Measurements from ENCODE around the gene FOXK1. TPM values are rescaled to one million over a fixed set of nuclear protein-coding genes. Genes with fewer than 3 reads are reported as not detected.
"Not testable (repeated sequence)": the region's sequence is repeated elsewhere in the genome, so short reads cannot be mapped to it uniquely, and the experiment has no call there.

Gene FOXK1
- total RNA-seq, 2 experiments from 2014 or later, result 32.7 to 33.2 TPM

DNA sequence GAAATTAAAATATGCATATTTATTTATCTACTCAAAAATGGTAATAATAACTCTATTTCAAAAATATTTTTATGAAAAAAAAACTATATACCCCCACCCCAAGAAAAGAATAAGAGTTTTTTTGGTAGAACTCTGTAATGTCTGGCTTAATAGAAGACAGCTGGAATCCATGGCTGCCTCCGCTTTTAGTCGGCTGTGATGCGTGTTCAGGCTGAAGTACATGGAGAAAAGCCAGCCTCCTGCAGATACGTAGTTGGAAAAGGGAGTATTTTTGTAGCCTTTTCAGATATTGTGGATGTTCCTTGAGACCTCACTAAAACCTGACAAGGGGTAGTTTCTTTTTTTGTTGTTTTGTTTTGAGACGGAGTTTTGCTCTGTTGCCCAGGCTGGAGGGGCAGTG lies 10.0 kb downstream of the FOXK1 start:
- Mint-ChIP-seq H3K27me3 (no peaks in the 10 kb centered on the region), H3K36me3 (ENCODE audit: low read depth) (no peaks in the 10 kb centered on the region), H3K27ac (no peak overlapping the region), H3K4me3 (no peak overlapping the region), H3K4me1 (peaks cover 11% of the 10 kb centered on the region), H3K9me3 (no peaks in the 10 kb centered on the region)
- DNase-seq, result no peak
- POLR2A ChIA-PET, result interaction anchor here (0.8 to 1.7 kb wide), 2 partner anchors 10 to 50 kb away, joined by 3 to 7 read pairs; no protein-coding TSS in a partner anchor
- CTCF ChIA-PET, result interaction anchor here (1.2 kb wide), 1 partner anchor 50 kb away, joined by 3 read pairs; no protein-coding TSS in a partner anchor

- CTCF ChIA-PET; H3K27me3 Mint-ChIP-seq; H3K27ac Mint-ChIP-seq; H3K4me3 Mint-ChIP-seq; DNase-seq; H3K9me3 Mint-ChIP-seq; H3K36me3 Mint-ChIP-seq (ENCODE audit: low read depth): not testable (repeated sequence)
- POLR2A ChIA-PET, result interaction anchor here (1.7 kb wide), 1 partner anchor 50 kb away, joined by 7 read pairs; no protein-coding TSS in a partner anchor
- peaks cover 11% of the 10 kb centered on the region for H3K4me1 Mint-ChIP-seq
Measured at GRCh38 chr7:4692622-4693021, 10.5 kb downstream of the FOXK1 start.

DNA sequence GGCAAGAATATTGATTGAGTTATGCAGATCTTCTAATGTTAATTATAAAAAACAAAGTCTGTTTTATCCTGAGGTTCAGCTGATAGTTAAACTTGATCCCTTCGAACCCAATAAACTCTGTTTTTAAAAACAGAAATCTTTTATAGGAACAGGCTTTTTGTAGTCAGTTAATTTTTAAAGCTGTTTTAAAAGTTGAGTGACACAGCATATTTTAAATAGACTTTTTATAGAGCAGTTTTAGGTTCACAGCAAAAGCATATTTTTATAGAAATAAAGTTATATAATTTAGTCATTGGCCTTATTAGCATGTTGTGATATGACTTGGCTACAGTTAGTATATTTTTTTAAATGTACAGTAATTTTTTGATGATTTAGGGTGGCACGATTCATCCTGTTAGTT lies 11.1 kb downstream of the FOXK1 start:
- H3K27ac Mint-ChIP-seq, result no peak overlapping the region
- CTCF ChIA-PET, result no interaction called here
- no peaks in the 10 kb centered on the region for H3K36me3 Mint-ChIP-seq (ENCODE audit: low read depth)
- no peaks in the 10 kb centered on the region for H3K9me3 Mint-ChIP-seq
- H3K27me3 Mint-ChIP-seq, result no peaks in the 10 kb centered on the region
- POLR2A ChIA-PET, result no interaction called here
- H3K4me3 Mint-ChIP-seq, result no peak overlapping the region
- peaks cover 9% of the 10 kb centered on the region for H3K4me1 Mint-ChIP-seq
- DNase-seq, result no peak

DNA sequence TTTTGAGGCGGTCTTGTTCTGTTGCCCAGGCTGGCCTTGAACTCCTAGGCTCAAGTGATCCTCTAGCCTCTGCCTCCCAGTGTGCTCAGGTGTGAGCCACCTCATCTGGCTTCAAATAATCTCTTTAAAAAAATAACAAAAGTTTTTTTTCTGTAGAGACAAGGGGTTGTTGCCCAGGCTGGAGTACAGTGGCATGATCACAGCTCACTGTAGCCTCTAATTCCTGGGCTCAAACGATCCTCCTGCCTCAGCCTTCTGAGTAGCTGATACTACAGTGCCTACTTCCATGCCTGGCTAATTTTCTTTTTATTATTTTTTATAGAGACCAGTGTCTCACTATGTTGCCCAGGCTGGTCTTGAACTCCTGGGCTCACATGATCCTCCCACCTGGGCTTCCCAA lies 11.7 kb downstream of the FOXK1 start:
- DNase-seq, result no peak
- CTCF ChIA-PET, result no interaction called here
- H3K4me3 Mint-ChIP-seq, result no peak overlapping the region
- peaks cover 9% of the 10 kb centered on the region for H3K4me1 Mint-ChIP-seq
- H3K27ac Mint-ChIP-seq, result no peak overlapping the region
- POLR2A ChIA-PET, result no interaction called here
- no peaks in the 10 kb centered on the region for H3K36me3 Mint-ChIP-seq (ENCODE audit: low read depth)
- no peaks in the 10 kb centered on the region for H3K27me3 Mint-ChIP-seq
- no peaks in the 10 kb centered on the region for H3K9me3 Mint-ChIP-seq

- ChIA-PET CTCF (no interaction called here), POLR2A (interaction anchor here (1.0 kb wide), 1 partner anchor 53 kb away, joined by 3 read pairs; no protein-coding TSS in a partner anchor)
- Mint-ChIP-seq H3K36me3 (ENCODE audit: low read depth) (no peaks in the 10 kb centered on the region), H3K4me3 (no peak overlapping the region), H3K27me3 (no peaks in the 10 kb centered on the region), H3K9me3 (no peaks in the 10 kb centered on the region), H3K4me1 (peaks cover 9% of the 10 kb centered on the region), H3K27ac (no peak overlapping the region)
- DNase-seq, result no peak
Measured at GRCh38 chr7:4694305-4694704, 12.2 kb downstream of the FOXK1 start.

GRCh38 chr7:4698707-4699275 lies 16.7 kb downstream of the FOXK1 start:
- Mint-ChIP-seq H3K36me3 (ENCODE audit: low read depth) (no peaks in the 10 kb centered on the region), H3K9me3 (no peaks in the 10 kb centered on the region), H3K27me3 (no peaks in the 10 kb centered on the region), H3K27ac (no peak overlapping the region), H3K4me1 (peaks cover 5% of the 10 kb centered on the region), H3K4me3 (no peak overlapping the region)
- ChIA-PET POLR2A (no interaction called here), CTCF (no interaction called here)
- DNase-seq, result no peak

GRCh38 chr7:4699841-4700240 lies 17.7 kb downstream of the FOXK1 start:
- H3K27ac Mint-ChIP-seq, result no peak overlapping the region
- POLR2A ChIA-PET, result no interaction called here

DNA sequence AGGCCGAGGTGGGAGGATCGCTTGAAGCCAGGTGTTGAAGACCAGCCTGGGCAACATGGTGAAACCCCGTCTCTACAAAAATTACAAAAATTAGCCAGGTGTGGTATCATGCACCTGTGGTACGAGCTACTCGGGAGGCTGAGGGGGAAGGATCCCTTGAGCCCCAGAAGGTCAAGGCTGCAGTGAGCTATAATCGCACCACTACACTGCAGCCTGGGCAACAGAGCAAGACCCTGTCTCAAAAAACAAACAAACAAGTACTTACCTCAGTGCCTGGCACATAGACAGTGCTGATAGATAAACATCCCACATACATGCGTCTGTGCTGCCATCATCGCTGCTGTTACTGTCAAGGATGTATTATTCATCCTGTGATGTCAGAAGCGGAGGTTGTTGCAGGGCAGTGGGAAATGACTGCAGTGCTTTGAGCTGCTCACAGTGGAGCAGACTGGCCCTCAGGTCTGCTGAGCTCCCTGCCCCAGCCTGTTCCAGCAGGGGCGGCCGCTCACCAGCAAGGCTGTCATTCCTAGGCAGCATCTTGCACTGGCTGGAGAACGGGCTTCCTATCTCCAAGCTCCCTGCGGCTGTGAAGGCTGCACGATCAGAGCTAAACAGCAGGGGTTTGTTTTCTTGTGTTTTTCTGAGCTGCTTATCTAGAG lies 18.6 kb downstream of the FOXK1 start:
- no peak overlapping the region for H3K27ac Mint-ChIP-seq
- peaks cover 5% of the 10 kb centered on the region for H3K4me1 Mint-ChIP-seq
- no peaks in the 10 kb centered on the region for H3K36me3 Mint-ChIP-seq (ENCODE audit: low read depth)
- no peaks in the 10 kb centered on the region for H3K9me3 Mint-ChIP-seq
- POLR2A ChIA-PET, result interaction anchor here (0.9 kb wide), 1 partner anchor 10 kb away, joined by 3 read pairs; no protein-coding TSS in a partner anchor
- H3K4me3 Mint-ChIP-seq, result no peak overlapping the region
- CTCF ChIA-PET, result no interaction called here
- DNase-seq, result no peak
- no peaks in the 10 kb centered on the region for H3K27me3 Mint-ChIP-seq

More at GRCh38 chr7:4699841-4700240, 17.7 kb downstream of the FOXK1 start:
- H3K9me3 Mint-ChIP-seq, result no peaks in the 10 kb centered on the region
- no peak for DNase-seq
- no peaks in the 10 kb centered on the region for H3K36me3 Mint-ChIP-seq (ENCODE audit: low read depth)
- H3K4me3 Mint-ChIP-seq, result no peak overlapping the region
- CTCF ChIA-PET, result no interaction called here
- H3K27me3 Mint-ChIP-seq, result no peaks in the 10 kb centered on the region
- H3K4me1 Mint-ChIP-seq, result peaks cover 5% of the 10 kb centered on the region

DNA sequence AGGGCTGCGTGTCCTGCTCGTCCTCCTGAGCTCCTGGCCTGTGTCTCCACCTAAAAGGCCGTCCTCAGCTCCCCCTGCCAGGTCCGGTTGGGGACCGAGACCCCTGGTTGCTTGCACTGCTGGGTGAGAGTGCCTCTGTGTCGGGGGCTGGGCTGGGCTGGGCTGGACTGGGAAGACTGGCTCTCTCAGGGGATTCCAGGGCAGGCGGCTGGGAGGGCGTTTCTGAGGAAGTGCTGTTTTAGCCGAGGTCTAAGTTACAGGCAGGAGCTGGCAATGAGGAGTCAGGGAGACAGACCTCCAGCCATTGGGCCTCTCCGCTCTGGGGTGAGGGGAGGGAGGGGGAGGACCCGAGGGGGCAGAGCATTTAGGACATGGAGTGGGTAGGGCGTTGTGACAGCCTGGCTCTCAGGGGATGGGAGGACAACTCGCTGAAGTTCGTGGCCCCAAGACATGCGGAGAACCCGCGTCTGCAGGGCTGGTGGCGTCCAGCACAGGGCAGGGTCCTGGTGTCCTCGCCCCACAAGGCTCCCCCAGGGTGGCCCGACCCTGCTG lies 20.9 kb downstream of the FOXK1 start:
- peaks cover 5% of the 10 kb centered on the region for H3K4me1 Mint-ChIP-seq
- H3K9me3 Mint-ChIP-seq, result no peaks in the 10 kb centered on the region
- POLR2A ChIA-PET, result no interaction called here
- H3K27ac Mint-ChIP-seq, result no peak overlapping the region
- no peaks in the 10 kb centered on the region for H3K27me3 Mint-ChIP-seq
- CTCF ChIA-PET, result no interaction called here
- H3K4me3 Mint-ChIP-seq, result no peak overlapping the region
- no peaks in the 10 kb centered on the region for H3K36me3 Mint-ChIP-seq (ENCODE audit: low read depth)
- no peak for DNase-seq

DNA sequence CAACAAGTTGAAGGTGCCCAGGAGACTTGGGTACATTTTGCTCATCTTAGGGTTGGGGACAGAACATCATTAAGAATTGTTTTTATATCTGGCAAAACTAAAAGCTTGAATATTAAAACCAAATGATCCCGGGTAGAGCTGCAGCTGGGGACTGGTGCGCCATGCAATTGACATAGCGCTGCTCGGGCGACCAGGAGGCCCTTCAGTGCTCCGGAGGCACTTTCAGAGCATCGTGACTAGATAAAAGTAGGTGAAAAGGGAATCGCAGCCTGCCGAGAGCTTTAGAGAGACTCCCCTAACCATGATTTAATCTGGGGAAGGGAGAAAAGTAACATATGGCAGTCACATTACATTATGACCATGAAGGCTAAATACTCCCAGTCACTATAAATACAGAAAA lies 21.4 kb downstream of the FOXK1 start:
- no peaks in the 10 kb centered on the region for H3K27me3 Mint-ChIP-seq
- H3K4me1 Mint-ChIP-seq, result peaks cover 5% of the 10 kb centered on the region
- H3K9me3 Mint-ChIP-seq, result no peaks in the 10 kb centered on the region
- no peak for DNase-seq
- H3K36me3 Mint-ChIP-seq (ENCODE audit: low read depth), result no peaks in the 10 kb centered on the region
- H3K4me3 Mint-ChIP-seq, result no peak overlapping the region
- POLR2A ChIA-PET, result no interaction called here
- CTCF ChIA-PET, result interaction anchor here (0.6 kb wide), 1 partner anchor 21 kb away, joined by 3 read pairs; no protein-coding TSS in a partner anchor
- H3K27ac Mint-ChIP-seq, result no peak overlapping the region

- Mint-ChIP-seq H3K27ac (no peak overlapping the region), H3K4me1 (peaks cover 8% of the 10 kb centered on the region), H3K4me3 (no peak overlapping the region), H3K27me3 (no peaks in the 10 kb centered on the region), H3K36me3 (ENCODE audit: low read depth) (peaks cover 7% of the 10 kb centered on the region), H3K9me3 (no peaks in the 10 kb centered on the region)
- POLR2A ChIA-PET, result no interaction called here
- no peak for DNase-seq
- CTCF ChIA-PET, result no interaction called here
Measured at GRCh38 chr7:4706384-4707216, 24.5 kb downstream of the FOXK1 start.

DNA sequence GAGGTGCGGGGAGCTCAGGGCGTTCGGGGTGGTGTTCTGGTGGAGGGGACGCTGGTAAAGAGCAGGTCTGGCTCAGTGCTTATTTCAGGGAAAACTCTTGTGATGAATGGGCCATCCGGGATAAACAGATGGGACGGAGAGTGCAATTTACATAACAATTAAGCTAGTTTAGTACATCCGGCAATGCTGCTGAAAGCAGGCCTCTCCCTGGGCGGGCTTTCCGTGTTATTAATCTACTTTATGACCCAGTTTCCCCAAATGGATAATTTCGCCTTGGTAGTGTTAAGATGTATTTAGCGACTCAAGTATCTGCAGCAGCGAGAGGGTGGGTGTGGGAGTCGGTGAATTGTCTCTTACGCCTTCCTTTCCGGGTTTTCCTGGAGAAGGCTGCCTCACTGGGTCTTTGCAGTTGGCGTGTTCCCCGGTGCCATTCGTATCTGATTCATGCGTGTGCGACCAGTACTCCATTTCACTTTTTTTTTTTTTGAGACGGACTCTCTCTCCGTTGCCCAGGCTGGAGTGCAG lies 25.2 kb downstream of the FOXK1 start:
- CTCF ChIA-PET, result no interaction called here
- Mint-ChIP-seq H3K4me1 (peaks cover 14% of the 10 kb centered on the region), H3K36me3 (ENCODE audit: low read depth) (peaks cover 8% of the 10 kb centered on the region), H3K27me3 (no peaks in the 10 kb centered on the region), H3K4me3 (no peak overlapping the region), H3K9me3 (no peaks in the 10 kb centered on the region), H3K27ac (no peak overlapping the region)
- POLR2A ChIA-PET, result no interaction called here
- DNase-seq, result no peak

DNA sequence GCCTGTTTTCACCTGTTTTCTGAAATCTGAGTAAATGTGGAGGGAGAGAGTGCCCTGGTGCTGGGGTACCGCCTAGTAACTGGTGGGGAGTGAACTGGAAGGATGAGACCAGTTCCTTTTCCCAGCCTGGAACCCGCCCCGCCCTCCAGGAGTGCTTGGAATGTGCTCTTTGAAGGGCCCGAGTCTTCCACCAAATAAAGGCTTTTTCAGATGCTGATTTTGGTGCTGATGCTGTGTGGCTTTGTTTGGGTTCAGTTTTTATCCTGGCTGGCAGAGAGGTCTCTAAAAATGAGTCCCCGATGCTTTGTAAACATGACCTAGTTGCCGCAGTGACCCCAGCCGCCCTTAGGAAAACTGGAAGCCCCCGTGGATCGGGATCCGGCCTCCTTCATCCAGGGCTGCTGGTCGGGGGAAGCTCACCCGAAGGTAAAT lies 25.9 kb downstream of the FOXK1 start:
- no peak overlapping the region for H3K4me3 Mint-ChIP-seq
- ChIA-PET POLR2A (no interaction called here), CTCF (no interaction called here)
- peaks cover 8% of the 10 kb centered on the region for H3K36me3 Mint-ChIP-seq (ENCODE audit: low read depth)
- H3K27me3 Mint-ChIP-seq, result no peaks in the 10 kb centered on the region
- H3K4me1 Mint-ChIP-seq, result peaks cover 20% of the 10 kb centered on the region
- DNase-seq, result no peak
- H3K27ac Mint-ChIP-seq, result no peak overlapping the region
- no peaks in the 10 kb centered on the region for H3K9me3 Mint-ChIP-seq
